HG02970 (cell line): ENCODE measurements around the gene PPP5C.
"Not testable (repeated sequence)": the region's sequence is repeated elsewhere in the genome, so short reads cannot be mapped to it uniquely, and the experiment has no call there.

Source experiments
- ATAC-seq: cut with Tn5 transposase; IDR thresholded peaks from one replicate; pipeline ENCODE4 v1.9.1; 2021; ENCODE audit warnings: mild to moderate bottlenecking, moderate library complexity, moderate number of reproducible peaks; ENCODE audit not compliant: unreplicated experiment, low FRiP score

Gene PPP5C

GRCh38 chr19:46346821-46347571 lies at the start of gene PPP5C:
TSS of gene PPP5C (plus strand) at chr19:46347087. CDS start at chr19:46347097, 10 bp downstream.
- peak; percentile 63 for ATAC-seq

DNA sequence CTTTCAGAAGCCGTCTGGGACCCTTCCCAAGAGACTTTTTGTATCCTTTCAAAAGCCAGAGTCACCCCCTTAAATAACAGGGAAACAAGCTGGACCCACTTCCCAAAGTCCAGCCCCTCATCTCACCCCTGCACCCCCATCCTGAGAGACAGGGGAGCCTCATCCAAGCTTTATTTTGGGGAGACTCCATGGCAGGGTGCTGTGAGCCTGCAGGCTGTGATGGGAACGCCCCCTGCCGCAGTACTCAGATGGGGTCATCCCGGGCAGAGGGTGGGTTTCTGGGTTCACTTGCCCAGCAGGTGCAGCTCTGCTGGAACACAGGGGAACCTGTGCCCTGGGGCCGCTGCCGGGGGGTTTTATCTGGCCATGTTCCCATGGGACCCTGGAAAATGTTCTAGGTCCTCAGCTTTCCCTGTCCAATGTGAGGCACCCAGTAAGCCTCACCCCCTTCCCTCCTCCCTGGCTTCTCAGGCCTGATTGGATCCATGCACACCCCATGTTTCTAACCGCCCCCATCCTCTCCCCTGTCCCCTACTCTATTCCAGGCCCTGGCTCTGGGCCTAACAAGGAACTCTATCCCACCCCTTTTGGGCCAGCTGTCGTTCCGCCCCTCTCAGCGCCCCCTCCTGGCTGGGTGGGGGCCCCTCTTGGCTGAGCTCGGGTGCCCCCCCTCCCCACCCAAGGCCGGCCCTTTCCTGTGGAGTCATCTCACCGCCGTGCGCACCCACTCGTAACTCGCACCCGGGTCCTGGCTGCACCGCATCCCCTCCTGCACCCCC lies 49.0 kb upstream of the PPP5C start:
- no peak for ATAC-seq

- no peak for ATAC-seq
Observed at GRCh38 chr19:46298479-46299003, 48.3 kb upstream of the PPP5C start.

DNA sequence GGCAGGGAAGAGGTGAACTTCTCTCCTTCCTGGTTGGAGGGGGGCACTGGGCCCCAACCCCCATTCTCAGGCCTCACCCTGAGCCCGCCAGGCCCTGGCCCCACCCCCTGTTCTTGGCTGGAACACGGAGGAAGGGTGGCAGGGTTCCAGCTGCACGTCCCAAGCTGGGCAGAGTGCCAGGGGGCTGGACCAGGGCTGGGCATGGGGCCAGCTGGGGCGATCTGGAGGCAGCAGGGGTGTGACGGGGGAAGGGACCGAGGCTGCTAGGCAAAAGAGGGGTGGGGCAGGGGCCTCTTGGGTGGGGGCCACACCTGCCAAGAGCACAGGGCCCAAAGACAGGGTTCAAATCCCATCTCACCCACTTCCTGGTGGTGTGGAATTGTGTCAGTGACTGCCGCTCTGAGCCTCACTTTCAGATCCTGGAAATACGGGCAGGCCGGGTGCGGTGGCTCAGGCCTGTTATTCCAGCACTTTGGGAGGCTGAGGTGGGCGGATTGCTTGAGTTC lies 47.8 kb upstream of the PPP5C start:
- ATAC-seq, result no peak

DNA sequence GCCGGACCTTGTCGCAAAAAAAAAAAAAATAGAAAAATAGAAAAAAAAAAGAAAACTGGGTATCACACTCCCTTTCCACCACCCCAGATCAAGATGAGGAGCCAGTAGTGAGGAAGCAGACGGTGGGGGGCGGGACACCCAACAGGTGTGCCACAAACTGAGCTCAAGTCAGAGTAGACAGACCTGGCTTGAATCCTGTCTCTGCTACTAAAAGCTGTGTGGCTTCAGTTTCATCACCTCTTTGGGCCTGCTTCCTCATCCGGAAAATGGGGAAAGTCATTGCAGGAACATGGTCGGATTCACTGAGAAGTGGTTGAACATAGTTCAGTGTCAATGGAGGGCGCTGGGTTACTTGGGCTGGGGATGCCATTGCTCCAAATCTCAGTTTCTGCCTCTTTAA lies 47.2 kb upstream of the PPP5C start:
- no peak for ATAC-seq

DNA sequence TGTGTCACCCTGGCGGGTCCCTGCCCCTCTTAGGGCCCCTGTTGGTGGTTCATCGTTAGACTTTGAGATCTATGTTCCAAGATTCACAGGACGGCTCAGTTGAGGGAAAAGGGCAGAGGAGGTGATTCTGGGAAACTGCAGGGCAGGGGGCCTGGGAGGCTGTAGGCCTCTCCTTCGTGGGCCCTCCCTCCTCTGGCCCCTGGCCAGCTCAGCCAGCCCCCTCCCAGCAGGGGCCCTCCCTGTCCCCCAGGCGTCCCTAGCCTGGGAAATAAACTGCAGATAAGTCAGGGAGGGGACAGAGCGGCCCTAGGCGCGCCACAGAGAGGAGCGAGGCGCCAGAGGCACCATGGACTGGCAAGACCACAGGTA lies 43.6 kb upstream of the PPP5C start:
- no peak for ATAC-seq

DNA sequence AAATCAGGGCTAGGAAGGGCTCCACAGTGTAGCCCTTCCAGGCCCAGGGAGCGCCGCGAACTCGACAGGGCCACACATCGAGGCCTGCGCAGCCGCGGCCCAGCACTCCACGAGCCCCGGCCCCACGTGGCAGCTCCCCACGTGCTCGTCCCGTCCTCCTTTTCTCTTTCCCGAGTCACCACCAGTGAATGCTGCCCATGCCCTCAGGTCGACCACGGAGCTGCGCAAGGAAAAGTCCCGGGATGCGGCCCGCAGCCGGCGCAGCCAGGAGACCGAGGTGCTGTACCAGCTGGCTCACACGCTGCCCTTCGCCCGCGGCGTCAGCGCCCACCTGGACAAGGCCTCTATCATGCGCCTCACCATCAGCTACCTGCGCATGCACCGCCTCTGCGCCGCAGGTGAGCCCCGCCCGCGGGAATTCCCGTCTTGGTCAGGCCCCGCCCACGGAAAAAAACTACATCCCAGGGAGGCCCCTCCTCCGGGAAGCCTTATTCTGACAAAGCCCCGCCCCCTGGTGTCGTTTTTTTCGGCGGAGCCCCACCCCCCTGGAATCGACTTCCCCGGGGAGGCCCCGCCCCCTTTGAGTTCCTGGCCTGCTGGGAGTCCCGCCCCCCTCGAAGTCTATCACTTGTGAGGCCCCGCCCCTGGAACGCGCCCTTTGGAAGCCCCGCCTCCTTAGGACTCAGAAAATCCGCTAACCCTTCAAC lies 43.0 kb upstream of the PPP5C start:
- no peak for ATAC-seq

DNA sequence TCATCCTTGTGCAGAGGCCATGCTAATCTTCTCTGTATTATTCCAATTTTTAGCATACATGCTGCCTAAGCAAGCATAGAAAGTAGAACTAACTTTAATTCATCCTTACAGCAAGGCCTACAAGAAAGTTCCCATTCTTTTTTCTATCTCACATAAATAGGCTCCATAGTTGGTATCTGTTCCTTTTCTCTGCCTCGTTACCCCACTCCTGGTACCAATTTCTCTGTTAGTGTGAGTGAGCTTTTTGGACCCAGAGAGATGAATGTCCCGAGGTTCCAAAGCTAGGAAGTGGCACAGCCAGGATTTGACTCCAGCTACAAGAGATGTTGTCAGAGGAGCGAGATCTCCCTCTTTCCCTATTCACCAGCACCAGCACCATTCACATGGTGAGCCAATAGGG lies 40.4 kb upstream of the PPP5C start:
- ATAC-seq, result no peak

DNA sequence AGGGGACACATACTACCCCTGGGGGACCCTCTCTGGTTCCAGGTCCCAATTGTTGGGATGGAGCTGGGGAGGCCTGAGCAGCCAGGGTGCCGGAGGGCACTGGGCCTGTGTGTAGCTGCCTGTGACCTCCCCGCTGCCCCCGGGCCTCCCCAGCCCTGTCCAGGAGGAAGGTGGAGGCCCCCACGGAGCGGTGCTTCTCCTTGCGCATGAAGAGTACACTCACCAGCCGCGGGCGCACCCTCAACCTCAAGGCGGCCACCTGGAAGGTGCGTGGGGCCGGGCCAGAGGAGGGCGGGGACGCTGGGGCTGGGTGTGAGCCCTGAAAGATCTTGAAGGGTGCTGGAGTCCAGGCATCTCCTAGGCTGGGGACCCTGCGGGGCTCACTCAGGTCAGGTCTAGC lies 38.4 kb upstream of the PPP5C start:
- no peak for ATAC-seq

GRCh38 chr19:46309056-46309455 lies 37.8 kb upstream of the PPP5C start:
- no peak for ATAC-seq

DNA sequence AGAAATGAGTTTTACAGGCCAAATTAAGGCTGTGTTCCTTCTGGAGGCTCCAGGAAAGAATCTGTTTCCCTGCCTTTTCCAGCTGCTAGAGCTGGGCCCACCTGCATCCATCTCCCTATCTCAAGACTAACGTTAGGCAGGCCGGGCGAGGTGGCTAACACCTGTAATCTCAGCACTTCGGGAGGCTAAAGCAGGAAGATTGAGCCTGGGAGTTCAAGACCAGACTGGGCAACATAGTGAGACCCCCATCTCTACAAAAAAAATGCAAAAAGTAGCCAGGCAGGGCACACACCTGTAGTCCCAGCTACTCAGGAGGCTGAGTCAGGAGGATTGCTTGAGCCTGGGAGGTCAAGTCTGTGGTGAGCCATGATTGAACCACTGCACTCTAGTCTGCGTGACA lies 35.4 kb upstream of the PPP5C start:
- ATAC-seq, result no peak

DNA sequence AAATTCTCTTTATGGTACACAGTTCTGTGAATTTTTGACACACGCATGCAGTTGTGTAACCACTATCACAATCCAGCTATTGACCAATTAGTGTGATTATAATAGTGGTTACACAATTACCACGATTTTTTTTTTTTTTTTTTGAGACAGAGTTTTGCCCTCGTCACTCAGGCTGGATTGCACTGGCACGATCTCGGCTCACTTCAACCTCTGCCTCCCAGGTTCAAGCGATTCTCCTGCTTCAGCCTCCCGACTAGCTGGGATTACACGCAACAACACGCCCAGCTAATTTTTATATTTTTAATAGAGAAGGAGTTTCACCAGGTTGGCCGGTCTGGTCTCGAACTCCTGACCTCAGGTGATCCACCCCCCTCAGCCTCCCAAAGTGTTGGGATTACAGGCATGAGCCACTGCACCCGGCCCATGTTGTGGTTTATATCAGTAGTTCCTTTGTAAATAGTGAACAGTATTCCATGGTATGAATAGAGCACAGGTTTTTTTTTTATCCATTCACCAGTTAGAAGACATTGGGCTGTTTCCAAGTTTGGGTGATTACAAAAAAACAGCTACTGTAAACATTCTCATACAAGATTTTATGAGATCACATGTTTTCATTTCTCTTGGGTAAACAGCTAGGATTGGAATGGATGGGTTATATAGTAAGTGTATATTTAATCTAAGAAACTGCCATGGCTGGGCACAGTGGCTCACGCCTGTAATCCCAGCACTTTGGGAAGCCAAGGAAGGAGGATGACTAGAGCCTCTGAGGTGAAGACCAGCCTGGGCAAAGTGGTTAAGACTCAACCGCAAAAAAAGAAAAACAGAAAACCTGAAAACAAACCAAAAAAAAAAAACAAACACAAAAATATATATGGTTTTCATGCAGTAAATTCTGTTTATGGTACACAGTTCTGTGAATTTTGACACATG lies 33.1 kb upstream of the PPP5C start:
- not testable (repeated sequence) for ATAC-seq

DNA sequence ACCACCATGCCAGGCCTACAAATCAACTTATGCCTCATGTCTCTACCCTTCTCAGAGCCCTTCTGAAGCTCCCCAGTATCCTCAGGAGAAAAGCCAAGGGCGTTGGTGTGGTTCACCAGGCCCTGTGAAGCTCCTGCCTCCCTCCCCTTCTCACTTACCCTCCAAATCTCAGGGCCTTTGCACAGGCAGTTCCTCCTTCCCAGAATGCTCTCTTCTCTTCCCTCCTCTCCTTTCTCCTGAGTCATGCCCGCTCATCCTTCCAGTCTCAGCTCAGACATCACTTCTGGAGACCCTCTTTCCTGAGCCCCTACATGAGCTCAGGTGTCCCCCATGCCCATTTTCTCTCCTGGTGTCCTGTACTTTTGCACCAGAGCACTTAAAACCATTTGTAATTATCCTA lies 29.5 kb upstream of the PPP5C start:
- no peak for ATAC-seq

DNA sequence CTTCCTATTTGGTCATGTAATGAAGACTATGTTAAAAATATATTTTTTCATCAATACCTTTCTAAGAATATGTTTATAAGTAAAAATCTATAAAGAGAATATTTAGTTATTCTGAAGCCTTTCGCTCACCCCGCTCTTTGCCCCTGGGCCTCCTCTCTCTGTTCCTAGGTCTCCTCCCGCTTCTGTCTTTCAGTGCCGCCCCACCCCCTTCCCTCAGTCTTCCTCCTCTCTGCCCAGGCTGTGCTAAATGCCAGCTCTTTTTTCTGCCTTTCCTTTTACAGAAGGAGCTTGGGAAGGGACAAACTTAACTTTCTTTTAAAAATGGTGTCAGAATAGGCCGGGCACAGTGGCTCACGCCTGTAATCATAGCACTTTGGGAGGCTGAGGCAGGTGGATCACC lies 27.3 kb upstream of the PPP5C start:
- no peak for ATAC-seq

DNA sequence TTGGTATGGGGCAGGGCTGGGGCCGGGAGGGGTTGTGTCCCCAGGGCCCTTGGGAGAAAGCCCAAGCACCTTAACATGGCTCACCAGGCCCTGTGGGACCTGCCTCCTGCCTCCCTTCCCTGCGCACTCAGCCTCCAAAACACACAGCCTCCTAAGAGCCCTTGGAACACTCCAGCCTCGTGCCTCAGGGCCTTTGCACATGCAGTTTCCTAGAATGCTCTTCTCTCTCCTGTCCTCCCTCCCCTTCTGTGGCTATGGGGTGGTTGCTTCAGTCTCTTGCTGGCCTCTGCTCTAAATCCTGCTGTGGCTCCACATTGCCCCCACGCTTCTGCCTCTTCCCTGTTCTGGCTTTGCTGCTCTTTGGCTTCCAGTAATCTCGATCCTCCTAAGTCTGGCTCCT lies 26.3 kb upstream of the PPP5C start:
- ATAC-seq, result no peak

DNA sequence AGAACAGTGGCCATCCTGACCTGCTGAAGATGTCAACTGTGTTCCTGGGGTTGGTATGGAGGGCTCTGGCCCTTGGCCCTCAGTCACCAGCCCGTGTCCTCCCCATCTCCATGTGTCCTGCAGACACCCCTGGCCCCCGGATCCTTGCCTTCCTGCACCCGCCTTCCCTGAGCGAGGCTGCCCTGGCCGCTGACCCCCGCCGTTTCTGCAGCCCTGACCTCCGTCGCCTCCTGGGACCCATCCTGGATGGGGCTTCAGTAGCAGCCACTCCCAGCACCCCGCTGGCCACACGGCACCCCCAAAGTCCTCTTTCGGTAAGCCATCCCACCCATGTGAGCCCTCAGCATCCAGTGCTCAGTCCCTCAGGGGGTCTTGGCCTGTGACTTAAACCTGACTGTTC lies 25.2 kb upstream of the PPP5C start:
- no peak for ATAC-seq

DNA sequence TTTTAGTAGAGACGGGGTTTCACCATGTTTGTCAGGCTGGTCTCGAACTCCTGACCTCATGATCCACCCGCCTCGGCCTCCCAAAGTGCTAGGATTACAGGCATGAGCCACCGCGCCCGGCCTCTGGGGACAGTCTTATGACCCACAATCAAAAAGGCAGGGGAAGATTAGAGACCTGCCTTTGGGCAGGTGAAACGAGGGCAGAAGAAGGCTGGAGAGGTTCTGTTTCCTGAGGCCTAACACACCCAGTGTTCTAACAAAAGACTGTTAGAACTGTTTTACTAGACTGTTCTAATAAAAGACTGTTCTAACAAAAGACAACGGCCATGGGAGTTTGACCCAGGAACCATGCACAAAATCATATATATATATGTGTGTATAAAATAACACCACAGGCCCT lies 23.7 kb upstream of the PPP5C start:
- ATAC-seq, result not testable (repeated sequence)

DNA sequence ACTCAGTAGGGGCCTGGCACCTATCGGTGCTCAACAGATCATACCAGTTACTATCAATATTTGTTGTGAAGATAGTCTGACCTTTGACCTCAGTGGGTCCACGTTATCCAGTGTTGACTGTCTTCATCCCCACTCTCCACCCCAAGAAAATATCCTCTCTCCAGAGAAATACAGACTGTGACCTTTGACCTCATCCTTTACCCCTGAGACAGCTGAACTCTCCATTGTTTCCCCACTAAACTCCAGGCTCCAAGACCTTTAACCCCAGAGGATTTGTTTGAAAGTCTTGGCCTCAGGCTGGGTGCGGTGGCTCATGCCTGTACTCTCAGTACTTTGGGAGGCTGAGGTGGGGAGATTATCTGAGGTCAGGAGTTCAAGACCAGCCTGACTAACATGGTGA lies 22.6 kb upstream of the PPP5C start:
- ATAC-seq, result no peak

DNA sequence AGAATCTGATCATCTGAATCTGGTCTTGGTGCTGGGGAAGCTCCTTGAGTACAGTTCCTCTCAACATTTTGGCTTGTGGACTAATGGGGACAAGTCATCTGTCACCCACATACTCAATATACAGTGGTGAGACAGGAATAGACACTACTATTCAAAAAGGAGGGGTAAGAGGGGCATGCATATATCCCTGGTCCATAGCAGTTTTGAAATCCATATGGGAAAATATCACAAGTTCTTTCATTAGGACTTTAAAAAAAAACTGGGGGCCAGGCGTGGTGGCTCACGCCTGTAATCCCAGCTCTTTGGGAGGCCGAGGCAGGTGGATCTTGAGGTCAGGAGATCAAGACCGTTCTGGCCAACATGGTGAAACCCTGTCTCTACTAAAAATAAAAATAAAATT lies 20.3 kb upstream of the PPP5C start:
- ATAC-seq, result no peak

GRCh38 chr19:46328079-46328478 lies 18.8 kb upstream of the PPP5C start:
- no peak for ATAC-seq
